GM19025 (cell line): Measurements from ENCODE around the gene CEP112.

Experiments used
- ATAC-seq: cut with Tn5 transposase; IDR thresholded peaks from one replicate; pipeline ENCODE4 v1.9.1; 2021; ENCODE audit warnings: mild to moderate bottlenecking, low read depth, moderate library complexity; ENCODE audit not compliant: unreplicated experiment

The CEP112 gene

GRCh38 chr17:65670667-65671371 lies 521.1 kb downstream of the CEP112 start:
- ATAC-seq, result no peak

- no peak for ATAC-seq
These were observed 523.7 kb downstream of the CEP112 start for GRCh38 chr17:65668211-65668610.

GRCh38 chr17:65667656-65668055 lies 524.3 kb downstream of the CEP112 start:
- no peak for ATAC-seq

GRCh38 chr17:65666876-65667321 lies 525.0 kb downstream of the CEP112 start:
- no peak for ATAC-seq

GRCh38 chr17:65665966-65666365 lies 526.0 kb downstream of the CEP112 start:
- ATAC-seq, result no peak

GRCh38 chr17:65664696-65665095 lies 527.2 kb downstream of the CEP112 start:
- no peak for ATAC-seq

GRCh38 chr17:65664266-65664665 lies 527.7 kb downstream of the CEP112 start:
- ATAC-seq, result no peak

GRCh38 chr17:65662196-65662595 lies 529.7 kb downstream of the CEP112 start:
- no peak for ATAC-seq

GRCh38 chr17:65660947-65661346 lies 531.0 kb downstream of the CEP112 start:
- ATAC-seq, result no peak

- no peak for ATAC-seq
These were observed 531.9 kb downstream of the CEP112 start for GRCh38 chr17:65660078-65660477.

GRCh38 chr17:65659512-65659911 lies 532.4 kb downstream of the CEP112 start:
- no peak for ATAC-seq

GRCh38 chr17:65657251-65657828 lies 534.6 kb downstream of the CEP112 start:
- ATAC-seq, result no peak

GRCh38 chr17:65656390-65657250 lies 535.3 kb downstream of the CEP112 start:
- ATAC-seq, result peak; percentile 73

GRCh38 chr17:65655706-65656105 lies 536.2 kb downstream of the CEP112 start:
- ATAC-seq, result no peak

- no peak for ATAC-seq
These were observed 547.4 kb downstream of the CEP112 start for GRCh38 chr17:65644545-65644944.

- ATAC-seq, result no peak
These were observed 553.5 kb downstream of the CEP112 start for GRCh38 chr17:65638221-65638975.

- ATAC-seq, result no peak
These were observed 554.1 kb downstream of the CEP112 start for GRCh38 chr17:65637786-65638185.

GRCh38 chr17:65634533-65634932 lies 557.4 kb downstream of the CEP112 start:
- no peak for ATAC-seq

- no peak for ATAC-seq
These were observed 557.9 kb downstream of the CEP112 start for GRCh38 chr17:65633988-65634387.

GRCh38 chr17:65633146-65633881 lies 558.6 kb downstream of the CEP112 start:
- no peak for ATAC-seq
